BLaER1 treated with 17β-estradiol and CSF1 and Interleukin-3, amounts not matched to agents 10 nM and 100 nM (cell line): ENCODE data around the gene AP1B1.

Experiments used
- H3K27ac ChIP-seq, 11 experiments: shearing (Covaris generic); formaldehyde crosslinking; 2 replicates each; pipeline ENCODE4 v1.8.1; 2022
- H3K27me3 ChIP-seq, 11 experiments: shearing (Covaris generic); formaldehyde crosslinking; 2 replicates each; pipeline ENCODE4 v1.8.1; 2022
- H3K36me3 ChIP-seq, 11 experiments: shearing (Covaris generic); formaldehyde crosslinking; 2 replicates each; pipeline ENCODE4 v1.8.1; 2022
- H3K4me1 ChIP-seq, 10 experiments: shearing (Covaris generic); formaldehyde crosslinking; 2 replicates each; pipeline ENCODE4 v1.8.1; 2022
- H3K4me2 ChIP-seq, 11 experiments: shearing (Covaris generic); formaldehyde crosslinking; 2 replicates each; pipeline ENCODE4 v1.8.1; 2022
- H3K4me3 ChIP-seq, 10 experiments: shearing (Covaris generic); formaldehyde crosslinking; 2 replicates each; pipeline ENCODE4 v1.8.1; 2022
- H3K9ac ChIP-seq, 11 experiments: shearing (Covaris generic); formaldehyde crosslinking; 2 replicates each; pipeline ENCODE4 v1.8.1; 2022
- H3K9me3 ChIP-seq, 11 experiments: shearing (Covaris generic); formaldehyde crosslinking; replicated peaks in 1 of 11; 2 replicates each; pipeline ENCODE4 v1.8.1; 2022
- H4K20me1 ChIP-seq, 11 experiments: shearing (Covaris generic); formaldehyde crosslinking; 2 replicates each; pipeline ENCODE4 v1.8.1; 2022
- Cebpa-rat ChIP-seq, 11 experiments: shearing (Covaris generic); IDR thresholded peaks; 2 replicates each; pipeline ENCODE4 v1.8.1; 2022

AP1B1 gene

GRCh38 chr22:29317827-29318454 lies 70.4 kb downstream of the AP1B1 start:
- Histone ChIP-seq H3K4me2 (no peak overlapping the region), H3K36me3 (peaks cover 0 to 4% (median 0%) of the 10 kb centered on the region in 11 experiments; a peak in 1 of 22 replicates), H4K20me1 (peaks cover 0 to 36% (median 16%) of the 10 kb centered on the region in 11 experiments; a peak in 11 of 22 replicates), H3K27ac (no peak overlapping the region), H3K9me3 (peaks cover 0 to 5% (median 0%) of the 10 kb centered on the region in 11 experiments; a peak in 1 of 22 replicates), H3K27me3 (peaks cover 43 to 47% (median 46%) of the 10 kb centered on the region in 11 experiments), H3K4me3 (no peak overlapping the region), H3K4me1 (peaks cover 6 to 18% (median 13%) of the 10 kb centered on the region in 10 experiments; a peak in 13 of 20 replicates), H3K9ac (no peak overlapping the region)
- no peak for TF ChIP-seq Cebpa-rat (IDR thresholded peaks at IDR 0.05)

- Histone ChIP-seq H3K36me3 (peaks cover 0 to 4% (median 0%) of the 10 kb centered on the region in 11 experiments; a peak in 1 of 22 replicates), H3K9ac (no peak overlapping the region), H3K4me1 (peaks cover 8 to 31% (median 21%) of the 10 kb centered on the region in 10 experiments), H4K20me1 (peaks cover 0 to 52% (median 18%) of the 10 kb centered on the region in 11 experiments; a peak in 14 of 22 replicates), H3K27ac (no peak overlapping the region), H3K9me3 (peaks cover 0 to 5% (median 0%) of the 10 kb centered on the region in 11 experiments; a peak in 1 of 22 replicates), H3K27me3 (peaks cover 47 to 64% (median 56%) of the 10 kb centered on the region in 11 experiments), H3K4me2 (no peak overlapping the region), H3K4me3 (no peak overlapping the region)
- no peak for TF ChIP-seq Cebpa-rat (IDR thresholded peaks at IDR 0.05)
These were observed 72.1 kb downstream of the AP1B1 start for GRCh38 chr22:29316141-29316828.

- H3K36me3 ChIP-seq = peaks cover 0 to 4% (median 0%) of the 10 kb centered on the region in 11 experiments; a peak in 1 of 22 replicates
- no peak within 1 kb of the TSS for H3K9ac ChIP-seq
- H3K27me3 ChIP-seq = peaks cover 47 to 64% (median 56%) of the 10 kb centered on the region in 11 experiments
- H3K27ac ChIP-seq = no peak within 1 kb of the TSS
- H4K20me1 ChIP-seq = peaks cover under 1 to 59% (median 21%) of the 10 kb centered on the region in 11 experiments; a peak in 16 of 22 replicates
- H3K9me3 ChIP-seq = peaks cover 0 to 5% (median 0%) of the 10 kb centered on the region in 11 experiments; a peak in 1 of 22 replicates
- TF ChIP-seq Cebpa-rat (IDR thresholded peaks at IDR 0.05) = no peak
- peaks cover 10 to 37% (median 27%) of the 10 kb centered on the region in 10 experiments for H3K4me1 ChIP-seq
- H3K4me2 ChIP-seq = peak within 1 kb of the TSS in 4 of 11 experiments; percentile 7 to 34 (median 10); a peak in 3 of 22 replicates
- H3K4me3 ChIP-seq = no peak within 1 kb of the TSS
These were observed 72.9 kb downstream of the AP1B1 start, which contains the start of gene RASL10A for GRCh38 chr22:29315286-29316140. Gene RASL10A, minus strand, starts transcription at chr22:29315697. Its CDS starts 451 bp downstream, at chr22:29315246.

GRCh38 chr22:29314537-29315285 lies 73.7 kb downstream of the AP1B1 start:
- H3K36me3 ChIP-seq = peaks cover 0 to 4% (median 0%) of the 10 kb centered on the region in 11 experiments; a peak in 1 of 22 replicates
- H3K9me3 ChIP-seq = peaks cover 0 to 5% (median 0%) of the 10 kb centered on the region in 11 experiments; a peak in 1 of 22 replicates
- H4K20me1 ChIP-seq = peaks cover 3 to 67% (median 26%) of the 10 kb centered on the region in 11 experiments; a peak in 16 of 22 replicates
- peaks cover 47 to 64% (median 56%) of the 10 kb centered on the region in 11 experiments for H3K27me3 ChIP-seq
- H3K9ac ChIP-seq = no peak overlapping the region
- H3K27ac ChIP-seq = no peak overlapping the region
- TF ChIP-seq Cebpa-rat (IDR thresholded peaks at IDR 0.05) = no peak
- H3K4me3 ChIP-seq = no peak overlapping the region
- H3K4me2 ChIP-seq = peak overlapping the region in 4 of 11 experiments; percentile 7 to 34 (median 10); a peak in 3 of 22 replicates
- peaks cover 12 to 45% (median 32%) of the 10 kb centered on the region in 10 experiments for H3K4me1 ChIP-seq

GRCh38 chr22:29313576-29314466 lies 74.5 kb downstream of the AP1B1 start:
- H3K4me1 ChIP-seq = peaks cover 21 to 53% (median 41%) of the 10 kb centered on the region in 10 experiments
- H3K27me3 ChIP-seq = peaks cover 47 to 70% (median 65%) of the 10 kb centered on the region in 11 experiments
- H3K36me3 ChIP-seq = peaks cover 0 to 4% (median 0%) of the 10 kb centered on the region in 11 experiments; a peak in 1 of 22 replicates
- H3K27ac ChIP-seq = no peak overlapping the region
- peaks cover 0 to 5% (median 0%) of the 10 kb centered on the region in 11 experiments; a peak in 1 of 22 replicates for H3K9me3 ChIP-seq
- H3K4me2 ChIP-seq = no peak overlapping the region
- no peak overlapping the region for H3K9ac ChIP-seq
- peaks cover 7 to 72% (median 34%) of the 10 kb centered on the region in 11 experiments; a peak in 16 of 22 replicates for H4K20me1 ChIP-seq
- TF ChIP-seq Cebpa-rat (IDR thresholded peaks at IDR 0.05) = no peak
- H3K4me3 ChIP-seq = no peak overlapping the region

GRCh38 chr22:29313126-29313575 lies 75.2 kb downstream of the AP1B1 start:
- no peak overlapping the region for H3K27ac ChIP-seq
- H3K9me3 ChIP-seq = peaks cover 0 to 5% (median 0%) of the 10 kb centered on the region in 11 experiments; a peak in 1 of 22 replicates
- peaks cover 7 to 71% (median 35%) of the 10 kb centered on the region in 11 experiments; a peak in 17 of 22 replicates for H4K20me1 ChIP-seq
- H3K27me3 ChIP-seq = peaks cover 47 to 77% (median 71%) of the 10 kb centered on the region in 11 experiments
- H3K4me3 ChIP-seq = no peak overlapping the region
- TF ChIP-seq Cebpa-rat (IDR thresholded peaks at IDR 0.05) = no peak
- H3K36me3 ChIP-seq = peaks cover 0 to 4% (median 0%) of the 10 kb centered on the region in 11 experiments; a peak in 1 of 22 replicates
- H3K9ac ChIP-seq = no peak overlapping the region
- H3K4me1 ChIP-seq = peaks cover 27 to 60% (median 48%) of the 10 kb centered on the region in 10 experiments
- H3K4me2 ChIP-seq = no peak overlapping the region
